G401 (cell line): ENCODE results near the gene CLNK. TPM values are rescaled to one million over a fixed set of nuclear protein-coding genes. Genes with fewer than 3 reads are reported as not detected.
"Not testable (repeated sequence)": the region's sequence is repeated elsewhere in the genome, so short reads cannot be mapped to it uniquely, and the experiment has no call there.

Experiments used
- DNase-seq: peaks from one replicate; pipeline ENCODE4 v3.0.0-alpha.2; 2015; ENCODE audit warnings: low spot score
- in situ Hi-C: cut with HindIII; loops from 2 replicates; pipeline ENCODE4 v1.10.0; 2016; ENCODE audit warnings: low sequenced_read_pairs, mixed read lengths
- total RNA-seq: library from RNA; depleted of rRNA; stranded (reverse); fragments of >200 nt; shearing (Covaris generic); gene quantifications from 2 replicates; pipeline ENCODE4 v1.2.3, GENCODE V29; 2014

The CLNK gene
- total RNA-seq, 1 experiment from 2014 or later: not detected

- in situ Hi-C loops: no loop called here
- DNase-seq: no peak
Measured at GRCh38 chr4:10590896-10591295, 93.7 kb downstream of the CLNK start.

- no peak for DNase-seq
- in situ Hi-C loops: no loop called here
Measured at GRCh38 chr4:10589799-10590198, 94.8 kb downstream of the CLNK start.

GRCh38 chr4:10589321-10589720 lies 95.2 kb downstream of the CLNK start:
- DNase-seq: no peak
- in situ Hi-C loops: no loop called here

- in situ Hi-C loops: no loop called here
- DNase-seq: no peak
Measured at GRCh38 chr4:10587697-10588096, 96.9 kb downstream of the CLNK start.

GRCh38 chr4:10587296-10587695 lies 97.3 kb downstream of the CLNK start:
- in situ Hi-C loops: no loop called here
- no peak for DNase-seq

- in situ Hi-C loops: no loop called here
- peak; percentile 3 for DNase-seq
Measured at GRCh38 chr4:10584042-10584441, 100.5 kb downstream of the CLNK start.

GRCh38 chr4:10582951-10583350 lies 101.6 kb downstream of the CLNK start:
- in situ Hi-C loops: no loop called here
- no peak for DNase-seq

GRCh38 chr4:10582059-10582686 lies 102.4 kb downstream of the CLNK start:
- DNase-seq: peak; percentile 76
- in situ Hi-C loops: no loop called here

GRCh38 chr4:10581022-10581421 lies 103.5 kb downstream of the CLNK start:
- no peak for DNase-seq
- in situ Hi-C loops: no loop called here

- no peak for DNase-seq
- in situ Hi-C loops: no loop called here
Measured at GRCh38 chr4:10579648-10580047, 104.9 kb downstream of the CLNK start.

GRCh38 chr4:10577508-10578426 lies 106.8 kb downstream of the CLNK start:
- no peak for DNase-seq

GRCh38 chr4:10577018-10577417 lies 107.5 kb downstream of the CLNK start:
- in situ Hi-C loops: no loop called here
- no peak for DNase-seq

More at GRCh38 chr4:10577508-10578426, 106.8 kb downstream of the CLNK start:
- in situ Hi-C loops: no loop called here

GRCh38 chr4:10576236-10576635 lies 108.3 kb downstream of the CLNK start:
- no peak for DNase-seq
- in situ Hi-C loops: no loop called here

- in situ Hi-C loops: no loop called here
Measured at GRCh38 chr4:10575414-10575813, 109.2 kb downstream of the CLNK start.

GRCh38 chr4:10574553-10574952 lies 110.0 kb downstream of the CLNK start:
- in situ Hi-C loops, DNase-seq: not testable (repeated sequence)

More at GRCh38 chr4:10575414-10575813, 109.2 kb downstream of the CLNK start:
- no peak for DNase-seq

GRCh38 chr4:10571909-10572308 lies 112.7 kb downstream of the CLNK start:
- no peak for DNase-seq
- in situ Hi-C loops: no loop called here

- in situ Hi-C loops: no loop called here
- DNase-seq: no peak
Measured at GRCh38 chr4:10569491-10569890, 115.1 kb downstream of the CLNK start.

GRCh38 chr4:10567766-10568165 lies 116.8 kb downstream of the CLNK start:
- in situ Hi-C loops: no loop called here
- no peak for DNase-seq

- in situ Hi-C loops: no loop called here
- DNase-seq: no peak
Measured at GRCh38 chr4:10565166-10565780, 119.3 kb downstream of the CLNK start.

GRCh38 chr4:10554694-10555093 lies 129.9 kb downstream of the CLNK start:
- peak; percentile 90 for DNase-seq
- in situ Hi-C loops: no loop called here
